NCI-H2196 treated with DMSO at 0.1 percent for 48 hours (cell line): ENCODE data around the gene GALNT11.
"Not testable (repeated sequence)": the region's sequence is repeated elsewhere in the genome, so short reads cannot be mapped to it uniquely, and the experiment has no call there.

Experiments used
- DNase-seq: peaks from one replicate; lab custom pipeline; 2025; ENCODE audit not compliant: unreplicated experiment; lab: John Stamatoyannopoulos, UW

Gene GALNT11

GRCh38 chr7:152027491-152028365 is 2.3 kb downstream of the GALNT11 start:
- not testable (repeated sequence) for DNase-seq

DNA sequence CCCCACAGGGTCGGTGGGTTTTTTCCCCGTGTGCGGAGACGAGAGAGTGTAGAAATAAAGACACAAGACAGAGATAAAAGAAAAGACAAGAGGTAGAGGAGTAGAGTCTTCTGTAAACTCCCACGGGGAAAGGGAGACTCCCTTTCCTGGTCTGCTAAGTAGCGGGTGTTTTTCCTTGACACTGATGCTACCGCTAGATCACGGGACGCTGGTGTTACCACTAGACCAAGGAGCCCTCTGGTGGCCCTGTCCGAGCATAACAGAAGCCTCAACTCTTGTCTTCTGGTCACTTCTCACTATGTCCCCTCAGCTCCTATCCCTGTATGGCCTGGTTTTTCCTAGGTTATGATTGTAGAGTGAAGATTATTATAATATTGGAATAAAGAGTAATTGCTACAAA is 4.6 kb downstream of the GALNT11 start:
- DNase-seq: not testable (repeated sequence)

GRCh38 chr7:152030639-152031038 is 5.2 kb downstream of the GALNT11 start:
- DNase-seq: not testable (repeated sequence)

DNA sequence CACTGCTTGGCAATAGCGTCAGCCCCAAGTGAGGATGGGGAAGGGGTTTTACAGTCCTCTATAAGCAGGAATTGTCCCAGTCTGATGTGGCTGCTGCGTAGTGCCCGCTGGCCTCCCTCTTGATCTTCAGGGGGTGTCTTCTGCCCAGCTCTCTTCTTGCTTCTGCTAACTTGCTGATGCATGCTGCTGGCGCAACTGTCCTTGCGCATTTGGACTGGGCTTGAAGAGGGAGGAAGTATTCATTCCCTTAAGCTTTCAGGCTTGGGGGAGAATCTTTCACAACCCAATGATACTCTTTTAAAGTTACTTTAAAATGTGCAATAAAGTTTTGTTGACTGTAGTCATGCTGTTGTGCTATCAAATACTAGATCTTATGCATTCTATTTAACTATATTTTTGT is 10.3 kb downstream of the GALNT11 start:
- DNase-seq: no peak

DNA sequence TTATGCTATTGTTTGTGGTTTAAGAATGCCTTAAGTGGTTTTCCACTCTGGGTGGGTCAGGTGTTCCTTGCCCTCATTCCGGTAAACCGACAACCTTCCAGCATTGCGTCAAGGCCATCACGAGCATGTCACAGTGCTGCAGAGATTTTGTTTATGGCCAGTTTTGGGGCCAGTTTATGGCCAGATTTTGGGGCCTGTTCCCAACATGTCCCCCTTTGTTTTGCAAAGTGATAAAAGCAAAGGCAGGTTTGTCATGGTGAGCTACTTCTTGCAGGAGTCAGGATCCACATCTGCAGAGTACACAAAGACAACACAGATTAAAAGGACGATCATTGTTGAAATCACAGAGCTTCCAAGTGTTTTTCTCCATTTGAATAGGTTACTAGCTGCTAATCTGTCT is 12.9 kb downstream of the GALNT11 start:
- DNase-seq: not testable (repeated sequence)

- DNase-seq: not testable (repeated sequence)
Measured at GRCh38 chr7:152043086-152043485, 17.6 kb downstream of the GALNT11 start.

DNA sequence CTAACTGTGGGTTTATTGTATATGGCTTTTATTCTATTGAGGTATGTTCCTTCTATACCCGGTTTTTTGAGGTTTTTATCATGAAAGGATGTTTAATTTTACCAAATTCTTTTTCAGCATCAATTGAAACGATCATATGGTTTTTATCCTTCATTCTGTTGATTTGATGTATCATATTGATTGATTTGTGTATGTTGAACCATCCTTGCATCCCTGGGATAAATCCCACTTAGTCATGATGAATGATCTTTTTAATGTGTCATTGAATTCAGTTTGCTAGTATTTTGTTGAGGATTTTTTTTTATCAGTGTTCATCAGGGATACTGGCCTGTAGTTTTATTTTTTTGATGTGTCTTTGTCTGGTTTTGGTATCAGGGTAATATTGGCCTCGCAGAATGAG is 19.4 kb downstream of the GALNT11 start:
- DNase-seq: not testable (repeated sequence)

GRCh38 chr7:152046531-152046930 is 21.1 kb downstream of the GALNT11 start:
- no peak for DNase-seq

DNA sequence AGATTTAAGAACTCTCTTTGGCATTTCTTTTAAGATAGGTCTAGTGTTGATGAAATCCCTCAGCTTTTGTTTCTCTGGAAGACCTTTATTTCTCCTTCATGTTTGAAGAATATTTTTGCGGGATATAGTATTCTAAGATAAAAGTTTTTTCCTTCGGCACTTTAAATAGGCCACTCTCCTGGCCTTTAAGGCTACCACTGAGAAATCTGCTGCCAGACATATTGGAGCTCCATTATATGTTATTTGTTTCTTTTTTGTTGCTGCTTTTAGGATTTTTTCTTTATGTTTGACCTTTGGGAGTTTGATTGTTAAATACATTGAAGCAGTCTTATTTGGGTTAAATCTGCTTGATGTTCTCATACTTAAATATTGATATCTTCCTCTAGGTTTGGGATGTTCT is 22.6 kb downstream of the GALNT11 start:
- DNase-seq: no peak

DNA sequence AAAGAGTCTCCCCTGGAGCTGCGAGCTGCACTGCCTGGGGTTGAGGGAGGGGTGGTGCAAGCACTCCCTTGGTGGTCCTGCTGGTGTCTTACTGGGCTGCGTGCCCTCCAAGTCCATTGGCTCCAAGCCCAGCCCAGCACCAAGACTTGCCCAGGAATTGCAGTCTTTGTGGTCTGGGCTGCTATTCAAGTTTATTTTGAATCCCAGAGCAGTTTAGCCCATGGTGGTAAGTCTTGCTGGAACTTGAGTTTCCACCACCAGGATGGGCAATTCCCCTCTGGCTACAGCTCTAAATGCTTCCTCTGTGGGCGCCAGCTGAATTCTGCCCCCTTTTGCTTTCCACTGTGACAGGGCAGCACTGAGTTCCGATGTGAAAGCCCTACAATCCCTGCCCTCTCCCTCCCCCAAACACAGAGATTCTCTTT is 25.1 kb downstream of the GALNT11 start:
- no peak for DNase-seq

DNA sequence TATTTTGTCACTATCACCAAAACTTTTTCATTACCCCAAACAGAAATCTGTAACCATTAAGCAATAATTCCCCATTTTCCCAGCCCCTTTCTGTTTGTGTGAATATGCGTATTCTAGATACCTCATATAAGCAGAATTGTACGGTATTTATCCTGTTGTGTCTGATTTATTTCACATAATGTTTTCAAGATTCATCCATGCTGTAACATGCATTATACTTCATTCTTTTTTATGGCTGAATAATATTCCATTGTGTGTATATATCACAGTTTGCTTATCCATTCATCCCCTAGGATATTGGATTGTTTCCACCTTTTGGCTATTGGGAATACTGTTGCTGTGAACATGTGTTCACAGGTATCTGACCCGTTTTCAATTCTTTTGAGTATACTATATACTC is 26.5 kb downstream of the GALNT11 start:
- no peak for DNase-seq

- DNase-seq: no peak
Measured at GRCh38 chr7:152052771-152053170, 27.3 kb downstream of the GALNT11 start.

DNA sequence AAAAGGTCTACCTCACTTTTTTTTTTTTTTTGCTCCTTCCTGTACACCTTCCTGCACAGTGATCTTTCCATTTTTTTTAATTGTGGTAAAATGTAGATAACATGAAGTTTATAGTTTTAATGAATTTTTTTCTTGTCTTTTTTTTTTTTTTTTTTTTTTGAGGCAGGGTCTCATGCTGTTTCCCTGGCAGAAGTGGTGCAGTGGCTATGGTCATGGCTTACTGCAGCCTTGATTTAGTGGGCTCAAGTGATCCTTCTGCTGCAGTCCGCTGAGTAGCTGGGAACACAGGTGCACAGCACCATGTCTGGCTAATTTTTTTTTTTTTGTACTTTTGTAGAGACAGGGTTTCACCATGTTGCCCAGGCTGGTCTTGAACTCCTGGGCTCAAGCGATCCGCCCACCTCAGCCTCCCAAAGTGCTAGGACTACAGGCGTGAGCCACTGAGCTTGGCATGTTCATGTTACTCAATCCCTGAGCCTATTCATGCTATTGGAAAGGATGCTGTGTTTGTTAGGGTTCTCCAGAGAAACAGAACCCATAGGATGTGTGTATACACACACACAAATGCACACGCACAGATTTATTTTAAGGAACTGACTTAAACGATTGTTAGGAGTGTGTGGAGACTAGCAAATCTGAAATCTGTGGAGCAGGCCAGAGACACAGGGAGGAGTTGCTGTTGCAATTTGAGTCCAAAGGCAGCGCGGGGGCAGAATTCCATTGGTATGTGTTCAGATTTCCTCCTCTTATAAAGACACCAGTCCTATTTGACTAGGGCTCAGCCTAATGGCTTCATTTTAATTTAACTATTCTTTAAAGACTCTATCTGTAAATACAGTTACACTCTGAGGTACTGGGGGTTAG is 29.1 kb downstream of the GALNT11 start:
- DNase-seq: no peak

- DNase-seq: no peak
Measured at GRCh38 chr7:152056621-152057274, 31.3 kb downstream of the GALNT11 start.

GRCh38 chr7:152059311-152059710 is 33.8 kb downstream of the GALNT11 start:
- DNase-seq: no peak

DNA sequence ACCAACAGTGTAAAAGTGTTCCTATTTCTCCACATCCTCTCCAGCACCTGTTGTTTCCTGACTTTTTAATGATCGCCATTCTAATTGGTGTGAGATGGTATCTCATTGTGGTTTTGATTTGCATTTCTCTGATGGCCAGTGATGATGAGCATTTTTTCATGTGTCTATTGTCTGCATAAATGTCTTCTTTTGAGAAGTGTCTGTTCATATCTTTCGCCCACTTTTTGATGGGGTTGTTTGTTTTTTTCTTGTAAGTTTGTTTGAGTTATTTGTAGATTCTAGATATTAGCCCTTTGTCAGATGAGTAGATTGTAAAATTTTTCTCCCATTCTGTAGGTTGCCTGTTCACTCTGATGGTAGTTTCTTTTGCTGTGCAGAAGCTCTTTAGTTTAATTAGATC is 35.6 kb downstream of the GALNT11 start:
- DNase-seq: not testable (repeated sequence)

DNA sequence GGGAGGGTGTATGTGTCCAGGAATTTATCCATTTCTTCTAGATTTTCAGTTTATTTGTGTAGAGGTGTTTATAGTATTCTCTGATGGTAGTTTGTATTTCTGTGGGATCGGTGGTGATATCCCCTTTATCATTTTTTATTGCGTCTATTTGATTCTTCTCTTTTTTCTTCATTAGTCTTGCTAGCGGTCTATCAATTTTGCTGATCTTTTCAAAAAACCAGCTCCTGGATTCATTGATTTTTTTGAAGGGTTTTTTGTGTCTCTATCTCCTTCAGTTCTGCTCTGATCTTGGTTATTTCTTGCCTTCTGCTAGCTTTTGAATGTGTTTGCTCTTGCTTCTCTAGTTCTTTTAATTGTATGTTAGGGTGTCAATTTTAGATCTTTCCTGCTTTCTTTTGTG is 37.7 kb downstream of the GALNT11 start:
- DNase-seq: not testable (repeated sequence)

- DNase-seq: not testable (repeated sequence)
Measured at GRCh38 chr7:152063821-152064220, 38.3 kb downstream of the GALNT11 start.

GRCh38 chr7:152065800-152066344 is 40.4 kb downstream of the GALNT11 start:
- DNase-seq: not testable (repeated sequence)

DNA sequence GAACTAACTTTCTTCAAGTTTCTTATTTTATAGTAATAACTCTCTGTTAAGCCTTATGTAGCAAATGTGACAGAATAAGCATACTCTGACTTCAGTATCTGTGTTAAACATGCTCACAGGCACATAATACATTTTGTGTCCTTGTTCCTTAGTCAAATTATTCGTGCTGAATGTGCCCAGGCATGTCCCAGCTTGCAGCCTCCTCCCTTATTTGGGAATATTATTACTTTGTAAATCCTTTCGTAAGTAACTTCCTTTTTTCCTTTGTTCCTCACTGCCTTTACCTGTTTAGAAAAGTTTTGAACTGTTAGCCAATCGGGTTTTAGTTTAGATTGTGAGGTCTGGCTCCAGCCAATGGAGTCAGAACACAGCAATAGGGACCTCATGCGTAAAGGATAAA is 46.9 kb downstream of the GALNT11 start:
- DNase-seq: no peak

GRCh38 chr7:152073352-152073751 is 47.9 kb downstream of the GALNT11 start:
- no peak for DNase-seq
